ENCODE data around the gene CPAMD8. TPM values are rescaled to one million over a fixed set of nuclear protein-coding genes. Genes with fewer than 3 reads are reported as not detected.

Gene CPAMD8
- total and polyA plus RNA-seq, 2 of the 8 experiments (the other 6 are each of a cell fraction or from before 2014, with no cell fraction given) = 6.1 to 9.2 TPM

GRCh38 chr19:16970821-16971220 is 55.8 kb downstream of the CPAMD8 start:
- peaks cover 3 to 5% of the 10 kb centered on the region in 2 experiments; a peak in 3 of 4 replicates for H3K9me3 ChIP-seq (ENCODE audit: insufficient read depth in 2 of 2, low read depth in 1 of 2, low read length in 1 of 2)
- TF ChIP-seq KDM5A (IDR thresholded peaks at IDR 0.05; ENCODE audit: low read length) (no peak), CBX8 (IDR thresholded peaks at IDR 0.05; ENCODE audit: borderline replicate concordance, low read depth, low read length) (no peak), GTF2F1 (IDR thresholded peaks at IDR 0.05; ENCODE audit: borderline replicate concordance, low read depth, low read length) (no peak), SUZ12 (IDR thresholded peaks at IDR 0.05; ENCODE audit: low read length) (no peak), EP300 (IDR thresholded peaks at IDR 0.05; ENCODE audit: borderline replicate concordance in 1 of 2, low read depth in 2 of 2, low read length in 2 of 2) (no peak), HDAC6 (IDR thresholded peaks at IDR 0.05; ENCODE audit: low read depth, low read length) (no peak), SP1 (IDR thresholded peaks at IDR 0.05; ENCODE audit: low read depth, low read length) (no peak), BCL11A (IDR thresholded peaks at IDR 0.05; ENCODE audit: low read depth in 2 of 2, low read length in 2 of 2) (no peak), EGR1 (IDR thresholded peaks at IDR 0.05; ENCODE audit: borderline replicate concordance, low read depth, low read length) (no peak), GABPA (IDR thresholded peaks at IDR 0.05; ENCODE audit: borderline replicate concordance, insufficient read depth, low read length) (no peak), JUN (IDR thresholded peaks at IDR 0.05; ENCODE audit: low read depth, low read length) (no peak), JUND (IDR thresholded peaks at IDR 0.05; ENCODE audit: low read length) (no peak), FOSL1 (IDR thresholded peaks at IDR 0.05; ENCODE audit: insufficient read depth, low read depth, low read length) (no peak), ATF3 (IDR thresholded peaks at IDR 0.05; ENCODE audit: insufficient read depth, low read depth, low read length) (no peak)

More at GRCh38 chr19:16970821-16971220, 55.8 kb downstream of the CPAMD8 start:
- Histone ChIP-seq H3K79me2 (ENCODE audit: control insufficient read depth in 1 of 2, insufficient read depth in 2 of 2, low read length in 2 of 2) (no peaks in the 10 kb centered on the region), H4K8ac (ENCODE audit: extremely low read depth, insufficient read depth, low read length) (no peak overlapping the region), H3K23ac (ENCODE audit: insufficient read length) (no peak overlapping the region), H4K20me1 (replicated peaks in 1 of 2; ENCODE audit: control insufficient read depth in 1 of 2, insufficient read depth in 2 of 2, low read length in 2 of 2) (no peaks in the 10 kb centered on the region), H3K27me3 (replicated peaks in 1 of 4; ENCODE audit: control insufficient read depth in 3 of 4, extremely low read depth in 1 of 4, insufficient read depth in 3 of 4, low read length in 3 of 4) (no peaks in the 10 kb centered on the region), H4K5ac (ENCODE audit: insufficient read length, low read depth, low read length) (no peak overlapping the region), H2AK5ac (ENCODE audit: low read depth, low read length) (no peak overlapping the region), H3K4ac (replicated peaks; ENCODE audit: insufficient read length, low read depth, low read length) (no peak overlapping the region), H3K4me1 (replicated peaks in 1 of 4; ENCODE audit: control insufficient read depth in 3 of 4, insufficient read depth in 4 of 4, low read length in 3 of 4) (no peaks in the 10 kb centered on the region), H2BK12ac (ENCODE audit: low read depth, low read length) (no peak overlapping the region), H2BK120ac (replicated peaks; ENCODE audit: low read depth, low read length) (no peak overlapping the region), H4K91ac (replicated peaks; ENCODE audit: insufficient read length, low read length) (no peak overlapping the region), H2BK15ac (ENCODE audit: low read length) (no peak overlapping the region), H3K79me1 (ENCODE audit: low read depth, low read length) (no peaks in the 10 kb centered on the region), H3K9ac (replicated peaks in 1 of 4; ENCODE audit: extremely low read depth in 1 of 4, low read depth in 3 of 4, low read length in 3 of 4) (no peak overlapping the region), H3K14ac (ENCODE audit: insufficient read length) (no peak overlapping the region), H2BK20ac (ENCODE audit: low read length) (no peak overlapping the region), H3K4me3 (ENCODE audit: extremely low read depth in 1 of 4, insufficient read depth in 2 of 4, low read depth in 3 of 4, low read length in 4 of 4) (no peak overlapping the region), H3K27ac (ENCODE audit: low read depth, low read length) (no peak overlapping the region), H3K23me2 (ENCODE audit: low read depth, low read length) (no peaks in the 10 kb centered on the region), H2AFZ (ENCODE audit: low read length) (no peak overlapping the region), H3K56ac (replicated peaks; ENCODE audit: insufficient read length, low read depth, low read length) (no peak overlapping the region), H3K36me3 (ENCODE audit: control insufficient read depth in 2 of 4, insufficient read depth in 4 of 4, low read length in 3 of 4) (peaks cover 0 to 7% (median 0%) of the 10 kb centered on the region in 4 experiments; a peak in 2 of 8 replicates), H2BK5ac (ENCODE audit: low read depth, low read length) (no peak overlapping the region), H3K4me2 (ENCODE audit: insufficient read depth in 1 of 2, low read depth in 2 of 2, low read length in 2 of 2) (no peak overlapping the region), H3K18ac (ENCODE audit: extremely low read depth, low read length) (no peak overlapping the region)
- ChIA-PET POLR2A (ENCODE audit: partially characterized antibody) (no interaction called here), CTCF (ENCODE audit: partially characterized antibody) (no interaction called here)
- DNase-seq (ENCODE audit: low read depth in 1 of 2, low spot score in 2 of 2) (no peak), FAIRE-seq (no peak)
- WGBS, 2 experiments (ENCODE audit: extremely low coverage in 1 of 2, insufficient coverage in 1 of 2, insufficient read length in 1 of 2, insufficient replicate concordance in 2 of 2, low coverage in 1 of 2, low lambda C conversion rate in 2 of 2, missing lambda C conversion rate in 1 of 2) = 93% methylated on average over 8 of the region's 8 CpGs; no CpG with 5 or more reads in 1 of the 2 experiments

Measured in H1 (cell line).